ELF-1 (cell line): Measurements from ENCODE around the gene PRXL2B.

Source experiments
- DNase-seq: peaks from one replicate; pipeline ENCODE4 v3.0.0-alpha.2; 2016; ENCODE audit warnings: low read depth, low spot score

PRXL2B gene

GRCh38 chr1:2635361-2636010 is 48.9 kb downstream of the PRXL2B start:
- DNase-seq, result no peak

GRCh38 chr1:2636733-2637132 is 50.2 kb downstream of the PRXL2B start:
- no peak for DNase-seq

GRCh38 chr1:2637442-2638145 is 51.0 kb downstream of the PRXL2B start:
- no peak for DNase-seq

DNA sequence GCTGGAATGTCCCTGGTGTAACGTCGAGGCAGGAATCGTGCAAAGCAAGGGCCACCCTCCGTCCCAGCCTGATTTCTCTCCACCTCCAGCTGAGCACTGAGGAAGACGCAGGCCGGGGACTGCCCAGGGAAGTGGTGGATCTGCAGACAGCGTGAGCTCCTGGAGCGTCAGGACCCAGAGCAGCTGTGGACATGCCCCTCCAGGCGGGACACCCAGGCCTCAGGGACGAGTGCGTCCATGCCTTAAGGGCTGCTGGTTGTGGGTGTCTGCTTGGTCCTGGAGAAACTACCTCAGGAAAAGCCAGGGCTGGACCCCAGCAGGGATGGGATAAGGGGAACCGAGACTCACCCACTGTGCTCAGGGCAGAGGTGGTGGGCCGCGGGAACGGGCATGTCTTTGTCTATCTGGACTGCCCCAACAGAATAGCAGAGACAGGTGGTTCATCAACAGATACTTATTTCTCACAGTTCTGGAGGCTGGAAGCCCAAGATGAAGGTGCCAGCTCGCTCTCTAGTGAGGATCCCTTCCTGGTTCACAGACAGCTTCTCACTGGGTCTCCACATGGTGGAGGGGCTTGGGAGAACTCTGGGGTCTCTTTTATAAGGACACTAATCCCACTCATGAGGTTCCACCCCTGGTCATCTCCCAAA is 52.0 kb downstream of the PRXL2B start:
- DNase-seq, result no peak

GRCh38 chr1:2639203-2639602 is 52.6 kb downstream of the PRXL2B start:
- DNase-seq, result no peak

DNA sequence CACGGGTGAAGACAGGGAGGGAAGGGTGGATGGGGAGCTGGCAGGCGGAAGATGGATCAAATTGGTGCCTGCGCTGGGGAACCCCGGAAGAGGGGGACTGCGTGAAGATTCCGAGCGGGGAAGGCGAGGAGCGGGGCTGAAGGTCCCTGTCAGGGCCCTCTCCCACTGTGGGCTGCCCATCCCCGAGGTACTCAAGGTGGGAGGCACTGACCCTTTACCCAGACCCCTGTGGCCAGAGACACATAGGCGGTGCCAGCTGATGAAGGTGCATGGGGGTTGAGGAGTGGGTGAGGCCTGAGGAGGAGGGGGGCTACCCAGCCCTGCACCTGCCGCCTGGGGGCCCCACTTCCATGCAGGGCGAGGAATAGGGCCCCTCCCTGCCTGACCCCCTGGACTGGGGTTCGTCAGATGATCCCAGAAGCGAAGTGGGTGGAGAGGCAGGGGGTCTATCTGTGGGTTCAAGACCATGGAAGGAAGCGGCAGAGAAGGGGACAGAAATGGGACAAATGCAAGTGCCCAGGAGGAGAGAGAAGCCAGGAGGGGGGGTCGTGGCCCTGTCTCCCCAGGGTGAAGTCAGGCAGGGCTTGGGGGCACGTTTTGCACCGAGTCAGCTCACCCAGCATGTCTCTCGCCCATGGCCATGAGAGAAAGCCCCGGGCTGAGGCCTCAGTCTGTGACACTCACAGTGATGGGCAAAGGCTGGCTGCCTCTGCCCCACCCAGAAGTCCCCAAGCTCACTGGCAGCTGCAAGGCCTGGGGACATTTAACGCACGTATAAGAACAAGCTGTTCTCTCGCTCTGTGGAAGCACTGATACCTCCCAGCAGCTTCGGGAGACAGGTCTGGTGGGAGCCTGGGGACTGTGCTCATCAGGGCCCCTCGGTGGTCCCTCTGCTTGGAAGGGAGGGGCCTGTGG is 53.3 kb downstream of the PRXL2B start:
- no peak for DNase-seq

DNA sequence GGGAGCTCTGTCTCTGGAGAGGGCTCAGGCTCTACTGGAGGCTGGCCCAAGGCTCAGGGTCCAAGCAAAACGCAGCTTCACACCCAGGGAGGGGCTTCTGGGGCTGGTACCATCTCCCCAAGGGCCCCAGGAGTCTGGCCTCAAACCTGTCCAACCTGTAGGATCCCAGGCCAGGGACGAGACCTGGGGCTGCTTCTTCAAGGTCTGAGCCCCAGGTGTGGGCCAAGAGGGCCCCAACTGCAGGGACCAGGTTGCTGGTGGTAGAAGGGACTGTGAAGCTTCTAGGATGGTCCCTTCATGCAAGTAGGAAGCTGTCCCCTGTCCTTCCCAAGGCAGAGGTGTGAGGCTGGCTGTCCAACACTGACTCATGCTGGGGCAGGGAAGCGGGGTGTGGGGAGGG is 54.0 kb downstream of the PRXL2B start:
- no peak for DNase-seq
